BJ (cell line): ENCODE data around the gene AFG1L. TPM values are rescaled to one million over a fixed set of nuclear protein-coding genes. Genes with fewer than 3 reads are reported as not detected.
"Not testable (repeated sequence)": the region's sequence is repeated elsewhere in the genome, so short reads cannot be mapped to it uniquely, and the experiment has no call there.

ENCODE experiments used
- CTCF ChIA-PET: fragments of 350-600 bp; formaldehyde crosslinking; extraction: SDS; loops from one replicate; lab custom pipeline; 2021; ENCODE audit warnings: antibody characterized with exemption, inconsistent platforms; lab: Yijun Ruan, JAX
- POLR2A ChIA-PET: fragments of 300-600 bp; sonication (Branson Sonifier 250); formaldehyde crosslinking; extraction: SDS; loops from one replicate; lab custom pipeline; 2021; ENCODE audit warnings: antibody characterized with exemption; lab: Charles Lee
- DNase-seq: peaks from one replicate; pipeline ENCODE4 v3.0.0-alpha.2; 2011; ENCODE audit warnings: low read depth
- H3K27me3 ChIP-seq: 2 replicates; pipeline ENCODE4 v1.6.0; 2011; ENCODE audit warnings: low read length; ENCODE audit not compliant: control insufficient read depth, insufficient read depth
- H3K36me3 ChIP-seq: 2 replicates; pipeline ENCODE4 v1.5.1; 2011; ENCODE audit warnings: low read length; ENCODE audit not compliant: control insufficient read depth, insufficient read depth
- H3K4me3 ChIP-seq: 2 replicates; pipeline ENCODE4 v1.5.1; 2011; ENCODE audit warnings: low read depth, mild to moderate bottlenecking, control low read depth, low read length
- polyA plus RNA-seq: library from polyadenylated mRNA; depleted of rRNA; stranded (reverse); fragments of >200 nt; gene quantifications from 2 replicates; pipeline ENCODE4 v1.2.3, GENCODE V29; 2011
- TF ChIP-seq, protein P1 (sequence below): IDR thresholded peaks from 2 replicates; pipeline ENCODE4 v1.5.1; 2011; ENCODE audit warnings: low read depth, mild to moderate bottlenecking, control low read depth, inconsistent platforms, low read length, moderate library complexity; ENCODE audit not compliant: insufficient read depth

Gene AFG1L
- polyA plus RNA-seq, 1 experiment, result 1.7 TPM

DNA sequence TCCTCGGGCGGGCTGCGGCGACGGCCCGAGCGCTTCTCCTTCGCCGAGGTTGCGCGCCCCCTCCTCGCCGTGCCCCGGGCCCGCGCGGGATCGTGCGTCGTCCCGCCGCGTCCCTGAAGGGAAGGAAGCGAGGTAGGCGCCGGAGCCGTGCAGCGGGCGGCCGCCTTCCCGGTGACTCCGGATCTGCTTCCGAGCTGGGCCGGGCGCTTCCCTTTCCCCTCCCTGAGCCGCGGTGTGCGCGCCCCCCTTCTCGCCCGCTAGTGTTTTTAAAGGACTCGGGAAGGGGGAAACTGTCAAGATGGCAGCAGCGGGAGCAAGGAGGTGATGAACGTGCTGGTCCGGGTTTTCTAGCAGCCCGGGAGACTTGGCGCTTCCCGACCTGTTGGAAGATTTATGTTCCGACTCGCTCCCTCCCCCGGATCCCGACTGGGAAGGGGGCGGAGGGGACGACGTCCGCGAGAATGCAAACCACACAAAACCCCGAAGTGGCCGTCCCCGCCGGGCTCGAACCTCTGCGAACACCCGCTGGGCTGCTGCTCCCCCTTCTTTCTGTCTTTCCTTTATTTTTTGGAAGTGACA lies 265.1 kb downstream of the AFG1L start:
- no peaks in the 10 kb centered on the region for H3K27me3 ChIP-seq
- peak overlapping the region; percentile 89 for H3K4me3 ChIP-seq
- no peaks in the 10 kb centered on the region for H3K36me3 ChIP-seq
- no peak for DNase-seq
- POLR2A ChIA-PET, result interaction anchor here (0.5 to 1.0 kb wide), 3 partner anchors 94 to 540 kb away, joined by 3 to 13 read pairs (median 4); no protein-coding TSS in a partner anchor
- TF ChIP-seq, protein P1, sequence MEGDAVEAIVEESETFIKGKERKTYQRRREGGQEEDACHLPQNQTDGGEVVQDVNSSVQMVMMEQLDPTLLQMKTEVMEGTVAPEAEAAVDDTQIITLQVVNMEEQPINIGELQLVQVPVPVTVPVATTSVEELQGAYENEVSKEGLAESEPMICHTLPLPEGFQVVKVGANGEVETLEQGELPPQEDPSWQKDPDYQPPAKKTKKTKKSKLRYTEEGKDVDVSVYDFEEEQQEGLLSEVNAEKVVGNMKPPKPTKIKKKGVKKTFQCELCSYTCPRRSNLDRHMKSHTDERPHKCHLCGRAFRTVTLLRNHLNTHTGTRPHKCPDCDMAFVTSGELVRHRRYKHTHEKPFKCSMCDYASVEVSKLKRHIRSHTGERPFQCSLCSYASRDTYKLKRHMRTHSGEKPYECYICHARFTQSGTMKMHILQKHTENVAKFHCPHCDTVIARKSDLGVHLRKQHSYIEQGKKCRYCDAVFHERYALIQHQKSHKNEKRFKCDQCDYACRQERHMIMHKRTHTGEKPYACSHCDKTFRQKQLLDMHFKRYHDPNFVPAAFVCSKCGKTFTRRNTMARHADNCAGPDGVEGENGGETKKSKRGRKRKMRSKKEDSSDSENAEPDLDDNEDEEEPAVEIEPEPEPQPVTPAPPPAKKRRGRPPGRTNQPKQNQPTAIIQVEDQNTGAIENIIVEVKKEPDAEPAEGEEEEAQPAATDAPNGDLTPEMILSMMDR, result no peak
- CTCF ChIA-PET, result interaction anchor here (0.6 to 6.6 kb wide), 7 partner anchors 10 to 514 kb away, joined by 3 to 28 read pairs (median 5); no protein-coding TSS in a partner anchor

DNA sequence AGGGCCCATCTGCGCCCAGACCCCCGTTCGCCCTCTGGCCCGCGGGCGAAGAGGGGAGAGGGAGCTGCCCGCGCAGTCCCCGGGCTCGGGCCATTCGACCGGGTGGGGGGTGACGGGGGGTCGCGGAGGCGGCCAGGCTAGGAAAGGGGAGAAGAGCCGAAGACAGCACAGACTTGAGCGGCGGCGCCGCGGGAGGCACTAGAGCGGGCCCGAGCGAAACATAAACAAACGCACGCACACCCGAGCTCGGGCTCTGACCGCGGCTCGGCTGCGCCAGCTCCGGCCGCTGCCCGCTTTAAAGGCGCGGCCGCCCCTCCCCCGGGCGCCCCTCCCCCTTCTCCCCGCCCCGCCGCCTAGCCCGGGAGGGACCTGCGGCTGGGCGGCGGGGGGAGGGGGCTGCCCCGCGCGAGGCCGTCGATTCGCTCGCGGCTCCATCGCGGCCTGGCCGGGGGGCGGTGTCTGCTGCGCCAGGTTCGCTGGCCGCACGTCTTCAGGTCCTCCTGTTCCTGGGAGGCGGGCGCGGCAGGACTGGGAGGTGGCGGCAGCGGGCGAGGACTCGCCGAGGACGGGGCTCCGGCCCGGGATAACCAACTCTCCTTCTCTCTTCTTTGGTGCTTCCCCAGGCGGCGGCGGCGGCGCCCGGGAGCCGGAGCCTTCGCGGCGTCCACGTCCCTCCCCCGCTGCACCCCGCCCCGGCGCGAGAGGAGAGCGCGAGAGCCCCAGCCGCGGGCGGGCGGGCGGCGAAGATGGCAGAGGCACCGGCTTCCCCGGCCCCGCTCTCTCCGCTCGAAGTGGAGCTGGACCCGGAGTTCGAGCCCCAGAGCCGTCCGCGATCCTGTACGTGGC lies 265.8 kb downstream of the AFG1L start, which contains the start of gene FOXO3:
Gene FOXO3 (plus strand): TSS at position 455 of the 846 bp plus-strand sequence. CDS start 292 bp downstream, at position 747.
- Histone ChIP-seq H3K4me3 (peak within 1 kb of the TSS; percentile 89), H3K36me3 (no peaks in the 10 kb centered on the region), H3K27me3 (no peaks in the 10 kb centered on the region)
- POLR2A ChIA-PET, result interaction anchor here (0.5 to 1.0 kb wide), 4 partner anchors 93 to 541 kb away, joined by 3 to 13 read pairs (median 4); no protein-coding TSS in a partner anchor
- TF ChIP-seq, protein P1, result peak; percentile 13; the same call in 1 of the 2 replicates
- CTCF ChIA-PET, result interaction anchor here (0.6 to 6.6 kb wide), 7 partner anchors 10 to 514 kb away, joined by 3 to 28 read pairs (median 3); no protein-coding TSS in a partner anchor
- no peak for DNase-seq

GRCh38 chr6:108561309-108561647 lies 266.4 kb downstream of the AFG1L start:
- DNase-seq, H3K27me3 ChIP-seq, H3K36me3 ChIP-seq, POLR2A ChIA-PET: not testable (repeated sequence)
- H3K4me3 ChIP-seq, result peak overlapping the region; percentile 89
- CTCF ChIA-PET, result interaction anchor here (0.6 to 1.6 kb wide), 4 partner anchors 19 to 333 kb away, joined by 3 read pairs; no protein-coding TSS in a partner anchor

GRCh38 chr6:108561742-108562502 lies 267.1 kb downstream of the AFG1L start:
- Histone ChIP-seq H3K27me3 (no peaks in the 10 kb centered on the region), H3K4me3 (peak overlapping the region; percentile 89), H3K36me3 (no peaks in the 10 kb centered on the region)
- ChIA-PET CTCF (interaction anchor here (0.6 to 1.6 kb wide), 3 partner anchors 20 to 331 kb away, joined by 3 read pairs; no protein-coding TSS in a partner anchor), POLR2A (no interaction called here)
- no peak for DNase-seq
- TF ChIP-seq, protein P1, result no peak

DNA sequence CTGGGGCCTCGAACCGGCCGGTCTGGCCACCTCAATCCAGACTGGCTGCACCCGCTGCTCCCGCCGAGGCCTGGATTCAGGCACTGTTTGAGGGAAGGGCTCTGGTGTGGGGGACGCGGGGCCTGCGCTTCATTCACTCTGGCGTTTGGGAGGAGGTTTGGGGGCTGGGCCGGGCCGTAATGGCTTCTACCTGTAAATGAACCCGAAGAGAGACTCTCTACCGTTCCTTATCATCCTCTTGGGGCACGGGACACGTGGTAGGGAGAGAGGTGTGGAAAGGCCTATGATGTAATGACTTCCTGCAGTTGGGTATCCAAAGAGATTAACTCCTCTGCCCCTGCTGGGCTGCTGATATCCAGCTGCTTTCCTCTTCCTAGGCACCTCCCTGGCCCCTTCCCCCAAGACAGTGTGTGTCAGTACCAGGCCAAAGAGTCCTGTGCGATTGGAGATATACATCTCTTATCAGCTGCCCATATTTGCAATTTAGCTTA lies 267.7 kb downstream of the AFG1L start:
- H3K36me3 ChIP-seq, result peaks cover 3% of the 10 kb centered on the region
- TF ChIP-seq, protein P1, result no peak
- ChIA-PET CTCF (interaction anchor here (1.1 to 1.6 kb wide), 2 partner anchors 26 to 331 kb away, joined by 3 read pairs; no protein-coding TSS in a partner anchor), POLR2A (no interaction called here)
- H3K4me3 ChIP-seq, result peak overlapping the region; percentile 89
- no peaks in the 10 kb centered on the region for H3K27me3 ChIP-seq
- no peak for DNase-seq
